ENCODE results near the gene MARCHF3.
"Not testable (repeated sequence)": the region's sequence is repeated elsewhere in the genome, so short reads cannot be mapped to it uniquely, and the experiment has no call there.

MARCHF3 gene

DNA sequence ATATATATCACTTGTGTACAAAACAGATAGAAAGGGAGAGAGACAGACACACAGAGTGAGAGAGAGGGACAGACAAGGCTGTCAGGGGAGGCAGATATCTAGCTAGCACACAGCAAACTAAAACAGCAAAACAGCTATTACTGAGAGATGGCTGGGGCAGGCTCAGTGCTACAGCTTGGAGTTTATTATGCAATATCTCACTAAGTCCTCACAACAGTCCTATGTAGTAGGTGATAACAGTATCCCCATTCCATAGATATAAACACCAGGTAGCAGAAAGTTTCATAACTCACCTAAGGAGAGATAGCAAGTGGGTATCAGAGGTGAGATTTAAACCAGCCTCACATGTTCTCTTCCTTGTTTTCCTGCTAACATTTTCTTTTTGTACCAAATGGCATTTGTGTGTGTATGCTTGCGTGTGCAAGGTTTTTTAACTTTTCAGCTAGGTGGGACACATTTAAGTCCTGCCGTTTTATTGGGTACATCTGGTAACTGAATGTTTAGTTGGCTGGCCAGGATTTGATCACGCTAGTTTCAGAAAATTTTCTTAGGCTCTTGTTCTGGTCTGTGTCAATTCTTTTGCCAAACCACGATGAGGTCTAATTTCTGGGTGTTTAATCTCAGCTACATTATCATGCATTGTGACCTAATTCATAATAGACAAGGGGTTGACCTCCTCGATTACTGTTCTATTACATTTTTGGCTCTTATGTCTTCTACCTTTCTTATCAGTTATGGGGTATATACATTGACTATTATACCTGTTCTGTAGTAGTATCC lies 148.3 kb downstream of the MARCHF3 start:
- no peak for DNase-seq (ENCODE audit: low read depth in 2 of 2, low spot score in 1 of 2)

DNA sequence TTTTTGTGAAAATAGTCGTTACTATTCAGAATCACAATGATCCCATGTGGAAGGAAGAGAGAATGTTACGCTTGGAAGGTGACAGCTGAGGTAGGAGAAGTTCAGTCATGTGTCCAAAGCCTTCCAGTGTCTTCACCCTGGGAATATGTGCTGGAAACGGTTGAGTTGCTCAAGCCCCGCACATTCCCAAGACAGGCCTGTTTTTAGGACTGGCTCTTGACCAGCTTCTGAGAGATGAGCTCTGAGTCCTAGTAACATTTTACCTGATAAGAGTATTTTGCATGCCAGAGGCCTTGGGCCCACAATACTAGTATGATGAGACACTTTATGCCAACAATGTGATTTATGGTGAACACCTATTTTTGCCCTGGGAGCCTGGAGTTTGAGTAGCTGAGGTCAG lies 151.7 kb downstream of the MARCHF3 start:
- DNase-seq (ENCODE audit: low read depth in 2 of 2, low spot score in 1 of 2) = no peak

- no peak for DNase-seq (ENCODE audit: low read depth in 2 of 2, low spot score in 1 of 2)
Observed at GRCh38 chr5:126878085-126878484, 152.3 kb downstream of the MARCHF3 start.

GRCh38 chr5:126877602-126878001 lies 152.8 kb downstream of the MARCHF3 start:
- no peak for DNase-seq (ENCODE audit: low read depth in 2 of 2, low spot score in 1 of 2)

DNA sequence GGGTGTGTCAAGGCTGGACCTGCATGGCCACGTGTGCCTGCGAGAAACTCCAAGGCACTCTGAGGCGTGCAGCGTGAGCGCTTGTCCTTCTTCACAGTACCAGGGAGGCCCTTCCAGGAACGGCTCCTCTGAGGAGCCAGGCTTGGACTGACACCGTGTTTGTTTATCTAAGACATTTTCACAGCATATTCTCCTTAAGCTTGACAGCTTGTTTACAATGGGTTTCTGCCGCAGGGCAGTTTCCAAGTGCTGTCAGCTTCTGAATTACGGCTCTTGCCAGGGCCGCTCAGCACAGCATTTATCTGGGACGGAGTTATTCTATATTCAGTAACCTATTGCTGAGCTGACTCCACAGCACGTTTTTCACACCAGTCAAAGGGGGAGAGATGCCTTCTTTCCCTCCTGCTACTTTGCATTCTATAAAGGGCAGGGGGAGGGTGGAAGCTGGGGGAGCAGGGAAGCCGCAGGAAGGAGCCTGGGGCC lies 155.0 kb downstream of the MARCHF3 start:
- DNase-seq (ENCODE audit: low read depth in 2 of 2, low spot score in 1 of 2) = no peak

GRCh38 chr5:126872561-126873354 lies 157.6 kb downstream of the MARCHF3 start:
- DNase-seq (ENCODE audit: low read depth in 2 of 2, low spot score in 1 of 2) = no peak

DNA sequence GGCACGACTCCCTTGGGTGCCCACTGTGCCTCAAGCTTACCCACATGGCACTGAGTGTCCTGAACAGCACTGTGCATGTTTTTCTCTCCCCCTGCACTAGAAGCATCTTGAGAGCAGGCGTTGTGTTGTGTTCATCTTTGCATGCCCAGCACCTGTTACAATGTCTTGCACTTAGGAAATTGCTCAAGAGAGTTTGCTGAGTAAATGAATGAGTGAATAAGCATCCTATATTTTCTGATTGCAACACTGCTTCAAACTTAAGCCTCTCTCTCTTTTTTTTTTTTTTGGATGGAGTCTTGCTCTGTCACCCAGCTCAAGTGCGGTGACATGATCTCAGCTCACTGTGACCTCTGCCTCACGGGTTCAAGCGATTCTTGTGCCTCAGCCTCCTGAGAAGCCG lies 158.9 kb downstream of the MARCHF3 start:
- no peak for DNase-seq (ENCODE audit: low read depth in 2 of 2, low spot score in 1 of 2)

- DNase-seq (ENCODE audit: low read depth in 2 of 2, low spot score in 1 of 2) = no peak
Observed at GRCh38 chr5:126869005-126869451, 161.3 kb downstream of the MARCHF3 start.

DNA sequence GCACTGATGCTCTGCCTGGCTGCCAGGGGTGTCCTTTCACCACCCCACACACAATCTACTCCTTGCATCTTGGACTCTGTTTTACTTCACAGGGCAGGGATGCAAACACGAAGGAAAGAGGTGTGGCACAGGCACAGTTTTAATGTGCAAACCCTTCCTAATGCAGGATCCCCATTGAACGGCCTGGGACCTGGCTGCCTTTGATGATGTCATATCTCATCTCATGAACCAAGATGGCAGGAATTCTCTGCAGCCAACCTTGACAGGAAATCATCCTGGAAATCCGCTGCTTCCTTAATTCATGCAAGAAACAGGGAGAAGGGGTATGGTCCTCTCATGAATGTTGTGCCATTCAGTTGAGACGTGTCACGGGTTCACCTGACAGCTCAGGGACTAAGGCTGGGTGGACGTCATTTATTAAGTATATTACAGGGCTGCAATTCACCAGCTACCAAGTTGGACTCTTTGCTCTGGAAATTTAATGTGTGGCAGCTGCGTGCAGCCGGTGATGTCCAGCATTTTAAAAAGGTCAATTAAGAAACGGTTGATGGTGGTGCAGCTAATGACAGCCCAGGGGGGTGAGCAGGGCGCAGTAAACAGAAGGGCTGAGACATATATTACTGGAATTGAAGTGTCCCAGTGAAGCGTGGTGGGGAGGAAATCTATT lies 161.9 kb downstream of the MARCHF3 start:
- no peak for DNase-seq (ENCODE audit: low read depth in 2 of 2, low spot score in 1 of 2)

GRCh38 chr5:126866851-126867636 lies 163.3 kb downstream of the MARCHF3 start:
- no peak for DNase-seq (ENCODE audit: low read depth in 2 of 2, low spot score in 1 of 2)

GRCh38 chr5:126865299-126865698 lies 165.1 kb downstream of the MARCHF3 start:
- no peak for DNase-seq (ENCODE audit: low read depth in 2 of 2, low spot score in 1 of 2)

GRCh38 chr5:126864042-126864688 lies 166.2 kb downstream of the MARCHF3 start:
- DNase-seq (ENCODE audit: low read depth in 2 of 2, low spot score in 1 of 2) = no peak

DNA sequence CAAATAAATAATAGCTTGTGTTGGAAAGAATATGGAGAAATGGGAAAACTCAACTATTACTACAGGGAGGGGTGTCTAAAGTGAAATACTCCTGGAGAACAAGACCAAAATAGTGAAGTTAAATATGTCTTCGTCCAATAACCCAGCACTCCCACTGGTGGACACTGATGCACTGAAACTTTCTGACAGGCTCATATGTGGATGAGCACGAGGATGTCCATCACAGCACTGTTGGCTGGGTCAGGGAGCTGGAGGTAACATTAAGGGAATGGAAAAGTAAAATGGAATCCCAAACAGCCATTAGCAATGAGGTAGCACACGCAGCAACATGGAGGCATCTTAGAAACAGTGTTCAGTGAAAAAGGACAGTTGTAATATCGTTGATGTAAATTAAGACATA lies 167.0 kb downstream of the MARCHF3 start:
- no peak for DNase-seq (ENCODE audit: low read depth in 2 of 2, low spot score in 1 of 2)

- DNase-seq (ENCODE audit: low read depth in 2 of 2, low spot score in 1 of 2) = no peak
Observed at GRCh38 chr5:126858441-126858840, 171.9 kb downstream of the MARCHF3 start.

- DNase-seq (ENCODE audit: low read depth in 2 of 2, low spot score in 1 of 2) = no peak
Observed at GRCh38 chr5:126857472-126858410, 172.6 kb downstream of the MARCHF3 start.

GRCh38 chr5:126855266-126855665 lies 175.1 kb downstream of the MARCHF3 start:
- DNase-seq (ENCODE audit: low read depth in 2 of 2, low spot score in 1 of 2) = no peak

DNA sequence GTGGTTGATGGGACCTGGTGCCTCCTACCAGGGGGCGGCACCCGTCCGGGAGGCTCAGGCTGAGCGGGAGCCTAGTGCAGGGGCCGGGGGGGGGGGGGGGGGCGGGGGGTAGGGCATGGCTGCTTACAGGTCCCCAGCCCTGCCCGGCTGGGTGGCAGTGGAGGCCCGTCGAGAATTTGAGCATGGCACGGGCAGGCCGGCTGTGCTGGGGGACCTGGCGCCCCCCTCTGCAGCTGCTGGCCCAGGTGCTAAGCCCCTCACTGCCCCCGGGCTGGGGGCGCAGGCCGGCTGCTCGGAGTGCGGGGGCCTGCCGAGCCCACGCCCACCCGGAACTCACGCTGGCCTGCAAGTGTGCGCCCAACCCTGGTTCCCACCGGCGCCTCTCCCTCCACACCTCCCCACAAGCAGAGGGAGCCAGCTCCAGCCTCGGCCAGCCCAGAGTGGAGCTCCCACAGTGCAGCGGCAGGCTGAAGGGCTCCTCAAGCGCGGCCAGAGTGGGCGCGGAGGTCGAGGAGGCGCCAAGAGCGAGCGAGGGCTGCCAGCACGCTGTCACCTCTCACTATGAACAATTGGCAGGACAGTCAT lies 175.7 kb downstream of the MARCHF3 start:
- no peak for DNase-seq (ENCODE audit: low read depth in 2 of 2, low spot score in 1 of 2)

DNA sequence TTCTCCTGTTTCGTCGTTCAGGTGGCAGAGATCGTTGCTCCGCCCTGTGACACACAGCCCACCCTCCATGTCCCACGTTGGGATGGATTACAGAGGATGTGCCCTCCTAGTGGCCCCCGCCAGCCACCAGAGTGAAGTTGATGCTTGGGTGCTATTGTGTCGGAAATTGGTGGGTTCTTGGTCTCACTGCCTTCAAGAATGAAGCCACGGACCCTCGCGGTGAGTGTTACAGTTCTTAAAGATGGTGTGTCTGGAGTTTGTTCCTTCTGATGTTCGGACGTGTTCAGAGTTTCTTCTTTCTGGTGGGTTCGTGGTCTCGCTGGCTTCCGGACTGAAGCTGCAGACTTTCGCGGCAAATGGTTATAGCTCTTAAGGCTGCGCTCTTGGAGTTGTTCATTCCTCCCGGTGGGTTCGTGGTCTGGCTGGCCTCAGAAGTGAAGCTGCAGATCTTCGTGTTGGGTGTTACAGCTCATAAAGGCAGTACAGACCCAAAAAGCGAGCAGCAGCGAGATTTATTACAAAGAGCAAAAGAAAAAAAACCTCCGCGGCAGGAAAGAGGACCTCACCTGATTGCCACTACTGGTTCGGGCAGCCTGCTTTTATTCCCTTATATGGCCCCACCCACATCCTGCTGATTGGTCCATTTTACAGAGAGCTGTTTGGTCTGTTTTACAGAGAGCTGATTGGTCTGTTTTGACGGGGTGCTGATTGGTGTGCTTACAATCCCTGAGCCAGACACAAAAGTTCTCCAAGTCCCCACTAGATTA lies 176.6 kb downstream of the MARCHF3 start:
- DNase-seq (ENCODE audit: low read depth in 2 of 2, low spot score in 1 of 2) = not testable (repeated sequence)

Measured in stimulated activated CD8-positive, alpha-beta memory T cell treated with anti-CD3 and anti-CD28 coated beads, Interleukin-4, amount 100 ng/mL, for 1 hour (primary cell).